Activated CD4-positive, alpha-beta T cell treated with anti-CD3 and anti-CD28 coated beads for 1 hour (primary cell): ENCODE results near the gene THAP2.

ENCODE experiments used
- DNase-seq: peaks from one replicate; pipeline ENCODE4 v3.0.0-alpha.2; 2020

The THAP2 gene

GRCh38 chr12:71710276-71711125 is 46.4 kb downstream of the THAP2 start:
- no peak for DNase-seq

GRCh38 chr12:71718611-71719010 is 54.5 kb downstream of the THAP2 start:
- DNase-seq: no peak

- DNase-seq: no peak
Measured at GRCh38 chr12:71719647-71720370, 55.7 kb downstream of the THAP2 start.

GRCh38 chr12:71721783-71722505 is 57.8 kb downstream of the THAP2 start:
- no peak for DNase-seq

- no peak for DNase-seq
Measured at GRCh38 chr12:71725011-71725410, 60.9 kb downstream of the THAP2 start.

GRCh38 chr12:71726548-71726947 is 62.4 kb downstream of the THAP2 start:
- no peak for DNase-seq

GRCh38 chr12:71727958-71728357 is 63.9 kb downstream of the THAP2 start:
- DNase-seq: no peak
